ENCODE measurements around the gene IGF2R.
"Not testable (repeated sequence)": the region's sequence is repeated elsewhere in the genome, so short reads cannot be mapped to it uniquely, and the experiment has no call there.

The IGF2R gene

DNA sequence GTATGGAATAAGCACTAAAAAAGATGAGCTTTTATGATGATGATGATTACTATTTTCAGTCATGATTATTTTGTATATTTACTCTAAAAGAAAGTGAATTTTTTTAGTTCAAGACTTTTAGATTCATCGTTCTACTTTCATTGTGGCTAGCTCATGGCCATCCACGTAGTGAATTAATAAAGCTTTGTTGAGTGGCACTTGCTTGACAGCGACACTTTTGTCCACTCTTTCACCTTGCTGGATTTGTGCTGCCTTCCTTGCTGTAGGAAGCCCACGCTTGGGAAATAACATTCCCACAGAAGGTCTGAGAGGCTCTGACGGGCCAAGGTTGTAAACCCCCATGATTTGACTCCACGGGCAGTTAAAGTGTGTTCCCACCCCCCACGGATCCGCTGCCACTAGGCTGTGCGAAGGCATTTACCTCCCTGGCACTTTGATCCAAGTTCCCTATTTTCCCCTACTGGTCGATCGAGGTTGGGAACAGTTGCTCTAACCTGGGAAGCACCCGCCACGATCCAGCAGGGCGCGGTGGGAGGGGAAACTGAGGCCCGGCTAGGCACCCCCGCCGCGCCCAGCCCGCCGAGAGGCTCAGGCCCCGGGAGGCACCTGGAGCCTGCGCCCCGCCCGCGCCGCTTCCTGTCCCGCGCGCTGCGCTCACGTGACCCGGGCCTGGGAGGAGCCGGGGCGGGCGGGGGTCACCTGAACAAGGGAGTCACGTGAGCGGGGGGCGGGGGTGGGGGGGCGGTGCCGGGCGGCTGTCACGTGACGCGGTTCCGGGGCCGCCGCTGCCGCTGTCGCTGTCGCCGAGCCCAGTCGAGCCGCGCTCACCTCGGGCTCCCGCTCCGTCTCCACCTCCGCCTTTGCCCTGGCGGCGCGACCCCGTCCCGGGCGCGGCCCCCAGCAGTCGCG, at the start of gene IGF2R:
Gene IGF2R (plus strand): TSS at position 788 of the 909 bp plus-strand sequence. CDS start 165 bp downstream, outside the sequence.
- peak; percentile 83 to 90 for DNase-seq (ENCODE audit: low read depth in 2 of 2)

- DNase-seq (ENCODE audit: low read depth in 2 of 2) = no peak
These were observed 49.1 kb upstream of the IGF2R start for GRCh38 chr6:159919800-159920199.

- not testable (repeated sequence) for DNase-seq (ENCODE audit: low read depth in 2 of 2)
These were observed 44.7 kb upstream of the IGF2R start for GRCh38 chr6:159924150-159924549.

DNA sequence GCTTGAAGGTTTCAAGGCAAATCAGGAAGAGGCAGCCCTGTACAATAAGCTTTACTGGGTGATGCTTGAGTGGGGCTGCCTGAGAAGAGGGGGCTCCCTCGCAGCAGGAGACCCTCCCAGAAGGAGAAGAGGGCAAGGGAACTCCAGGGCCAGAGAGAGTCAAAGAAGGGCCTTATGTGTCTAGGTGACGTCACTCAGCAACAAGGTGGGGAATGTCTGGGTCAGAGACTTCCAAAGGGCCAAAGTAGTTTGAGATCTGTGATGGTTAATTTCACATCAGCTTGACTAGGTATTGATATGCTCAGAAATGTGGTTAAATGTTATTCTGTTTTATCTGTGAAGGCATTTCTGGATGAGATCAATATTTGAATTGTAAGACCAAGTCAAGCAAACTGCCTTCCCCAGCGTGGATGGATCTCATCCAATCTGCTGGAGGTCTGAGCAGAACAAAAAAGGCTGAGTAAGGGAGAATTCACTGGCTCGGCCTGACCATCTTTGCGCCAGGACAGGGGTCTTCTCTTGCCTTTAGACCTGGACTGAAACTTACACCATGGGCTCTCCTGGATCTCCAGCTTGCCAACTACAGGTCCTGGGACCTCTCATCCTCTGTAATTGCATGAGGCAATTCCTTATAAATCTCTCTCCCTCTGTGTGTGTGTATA, 42.2 kb upstream of the IGF2R start:
- no peak for DNase-seq (ENCODE audit: low read depth in 2 of 2)

DNA sequence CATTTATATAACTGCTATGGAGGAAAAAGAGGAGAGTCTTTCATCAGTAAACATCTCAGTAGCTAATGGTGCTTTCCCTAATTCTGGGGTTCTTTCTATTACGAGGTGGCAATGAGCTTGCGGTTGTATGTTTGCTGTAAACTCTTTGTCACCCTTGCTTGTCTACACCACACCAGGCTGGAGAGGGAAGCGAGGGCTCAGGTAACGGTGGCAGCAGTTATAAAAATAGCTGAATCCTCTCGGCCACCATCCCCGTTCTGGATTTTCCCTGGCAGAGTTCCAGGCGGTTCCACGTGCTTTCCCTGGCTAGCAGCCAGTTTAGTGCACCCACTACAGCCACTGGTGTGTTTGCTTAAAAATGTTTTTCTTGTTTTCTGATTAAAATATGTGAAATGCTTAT, 39.1 kb upstream of the IGF2R start:
- DNase-seq (ENCODE audit: low read depth in 2 of 2) = peak in 1 of 2 donors; percentile 4

DNA sequence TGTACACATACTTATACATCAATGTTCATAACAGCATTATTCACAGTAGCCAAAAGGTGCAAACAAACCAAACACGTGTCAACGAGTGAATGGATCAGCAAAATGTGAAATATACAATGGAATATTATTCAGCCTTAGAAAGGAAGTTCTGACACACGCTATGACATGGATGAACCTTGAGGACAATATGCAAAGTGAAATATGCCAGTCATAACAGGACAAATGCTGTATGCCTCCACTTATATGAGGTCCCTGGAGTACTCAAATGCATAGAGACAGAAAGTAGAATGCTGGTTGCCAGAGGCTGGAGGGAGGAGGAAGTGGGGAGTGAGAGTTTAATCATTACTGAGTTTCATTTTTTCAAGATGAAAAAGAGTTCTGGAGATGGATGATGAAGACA, 37.8 kb upstream of the IGF2R start:
- DNase-seq (ENCODE audit: low read depth in 2 of 2) = no peak

- DNase-seq (ENCODE audit: low read depth in 2 of 2) = no peak
These were observed 37.0 kb upstream of the IGF2R start for GRCh38 chr6:159931846-159932245.

DNA sequence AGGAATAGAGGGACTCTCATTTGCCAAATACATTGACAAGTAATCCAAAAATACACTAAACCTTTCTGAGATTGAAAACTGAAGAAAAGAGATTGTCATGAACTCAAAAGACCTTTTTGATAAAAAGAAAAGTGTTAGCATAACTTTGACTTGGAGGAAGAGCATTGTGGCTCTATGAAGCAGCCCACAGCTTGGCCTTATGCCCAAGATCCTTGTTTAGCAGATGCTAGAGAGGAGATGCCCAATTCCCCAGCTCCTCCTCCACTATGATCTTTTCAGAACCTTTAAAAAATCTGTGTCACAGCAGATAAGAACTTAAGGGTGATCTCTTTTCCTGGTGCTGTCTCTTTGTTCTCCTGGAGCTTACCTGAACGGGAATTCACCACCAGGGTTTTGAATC, 35.8 kb upstream of the IGF2R start:
- no peak for DNase-seq (ENCODE audit: low read depth in 2 of 2)

DNA sequence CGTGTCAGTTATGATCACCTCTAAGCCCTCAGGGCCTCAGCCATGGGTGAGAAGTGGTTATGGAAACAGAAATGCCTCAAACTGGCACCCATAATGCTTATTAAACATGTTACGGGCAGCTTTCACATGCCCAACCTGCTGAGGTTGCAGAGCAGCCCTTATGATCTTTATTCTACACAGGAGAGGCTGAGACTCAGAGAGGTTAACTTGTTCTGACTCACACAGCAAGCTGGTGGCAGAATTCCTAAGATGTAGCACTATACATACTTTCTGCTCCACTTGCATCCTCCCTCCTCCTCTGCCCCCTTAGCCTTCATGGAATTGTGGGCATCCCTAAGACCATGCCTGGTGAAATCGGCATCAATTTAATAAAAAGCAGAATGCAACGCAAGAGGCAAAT, 34.7 kb upstream of the IGF2R start:
- no peak for DNase-seq (ENCODE audit: low read depth in 2 of 2)

GRCh38 chr6:159935065-159935464, 33.8 kb upstream of the IGF2R start:
- DNase-seq (ENCODE audit: low read depth in 2 of 2) = no peak

DNA sequence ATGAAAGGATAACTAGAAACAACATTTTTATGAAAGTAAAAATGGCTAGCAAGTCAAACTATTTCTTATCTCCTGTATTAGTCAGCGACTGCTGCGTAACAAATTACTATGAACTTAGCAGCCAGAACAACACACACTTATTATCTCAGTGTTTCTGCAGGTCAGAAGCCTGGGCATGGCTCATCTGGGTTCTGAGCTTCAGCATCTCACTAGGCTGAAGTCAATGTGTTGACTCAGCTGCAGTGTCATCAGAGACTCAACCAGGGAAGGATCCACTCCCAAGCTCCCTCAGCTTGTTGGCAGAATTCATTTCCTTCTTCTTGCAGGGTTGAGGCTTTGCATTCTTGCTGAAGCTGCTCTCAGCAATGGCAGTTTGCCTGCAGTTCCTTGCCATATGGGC, 33.2 kb upstream of the IGF2R start:
- DNase-seq (ENCODE audit: low read depth in 2 of 2) = no peak

- no peak for DNase-seq (ENCODE audit: low read depth in 2 of 2)
These were observed 29.3 kb upstream of the IGF2R start for GRCh38 chr6:159939591-159940016.

DNA sequence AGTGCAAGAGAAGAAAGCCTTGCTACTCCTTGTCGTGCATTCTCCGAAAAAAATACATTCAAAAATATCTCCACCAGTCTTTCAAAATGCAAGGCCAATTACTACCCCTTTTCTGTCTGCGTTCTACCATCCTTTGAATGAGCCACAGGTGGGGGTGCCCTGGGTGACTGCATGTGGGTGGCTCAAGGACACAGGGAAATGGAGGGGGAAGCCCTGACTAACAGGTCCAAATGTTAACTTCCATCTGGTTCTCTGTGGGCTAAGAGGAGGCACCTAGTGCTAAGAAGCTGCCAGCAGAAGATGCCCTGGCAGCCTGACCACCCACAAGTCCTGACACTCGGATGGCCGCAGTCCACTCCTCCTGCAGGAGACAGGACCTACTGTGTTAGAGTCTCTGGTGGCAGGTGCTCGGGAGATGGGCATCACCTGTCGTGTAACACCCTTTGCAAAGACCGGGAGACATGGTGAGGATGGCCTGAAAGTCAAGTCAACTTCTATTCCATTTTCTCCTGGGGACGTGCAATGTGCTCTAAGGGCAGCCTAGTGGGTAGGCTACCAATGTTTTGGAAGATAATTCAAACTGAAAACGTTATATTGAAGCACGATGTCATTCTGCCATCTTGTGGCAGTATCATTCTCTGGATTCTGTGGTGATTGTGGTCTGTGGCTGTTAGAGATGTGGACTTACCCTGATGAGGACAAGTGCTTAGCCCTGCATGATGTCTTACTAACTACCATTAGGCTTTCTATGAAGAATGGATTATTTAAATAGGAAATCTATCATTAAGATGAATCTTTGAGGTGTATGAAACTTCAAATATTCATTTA, 27.4 kb upstream of the IGF2R start:
- peak in 1 of 2 donors; percentile 6 for DNase-seq (ENCODE audit: low read depth in 2 of 2)

- no peak for DNase-seq (ENCODE audit: low read depth in 2 of 2)
These were observed 25.7 kb upstream of the IGF2R start for GRCh38 chr6:159943101-159943632.

DNA sequence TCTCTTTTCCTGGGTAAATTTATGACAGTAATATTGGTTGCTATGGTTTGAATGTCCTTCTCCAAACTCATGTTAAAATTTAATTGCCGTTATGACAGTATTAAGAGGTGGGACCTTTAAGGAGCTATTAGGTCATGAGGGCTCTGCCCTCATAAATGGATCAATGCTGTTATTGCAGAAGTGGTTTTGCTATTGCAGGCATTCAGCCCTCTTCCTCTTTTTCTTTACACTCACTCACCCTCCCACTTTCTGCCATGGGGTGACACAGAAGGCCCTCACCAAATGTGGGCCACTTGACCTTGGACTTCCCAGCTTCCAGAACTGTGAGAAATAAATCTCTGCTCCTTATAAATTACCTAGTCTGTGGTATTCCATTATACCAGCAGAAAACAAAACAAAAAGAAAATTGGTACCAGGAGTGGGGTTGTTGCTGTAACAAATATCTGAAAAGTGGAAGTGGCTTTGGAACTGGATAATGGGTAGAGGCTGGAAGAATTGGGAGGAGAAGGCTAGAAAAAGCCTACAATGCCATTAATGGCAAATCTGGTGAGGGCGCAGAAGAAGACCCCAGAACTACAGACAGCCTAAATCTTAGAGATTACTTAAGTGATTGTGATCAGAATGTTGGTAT, 24.8 kb upstream of the IGF2R start:
- DNase-seq (ENCODE audit: low read depth in 2 of 2) = no peak

GRCh38 chr6:159945801-159946392, 23.0 kb upstream of the IGF2R start:
- DNase-seq (ENCODE audit: low read depth in 2 of 2) = no peak

GRCh38 chr6:159946912-159947311, 22.0 kb upstream of the IGF2R start:
- no peak for DNase-seq (ENCODE audit: low read depth in 2 of 2)

DNA sequence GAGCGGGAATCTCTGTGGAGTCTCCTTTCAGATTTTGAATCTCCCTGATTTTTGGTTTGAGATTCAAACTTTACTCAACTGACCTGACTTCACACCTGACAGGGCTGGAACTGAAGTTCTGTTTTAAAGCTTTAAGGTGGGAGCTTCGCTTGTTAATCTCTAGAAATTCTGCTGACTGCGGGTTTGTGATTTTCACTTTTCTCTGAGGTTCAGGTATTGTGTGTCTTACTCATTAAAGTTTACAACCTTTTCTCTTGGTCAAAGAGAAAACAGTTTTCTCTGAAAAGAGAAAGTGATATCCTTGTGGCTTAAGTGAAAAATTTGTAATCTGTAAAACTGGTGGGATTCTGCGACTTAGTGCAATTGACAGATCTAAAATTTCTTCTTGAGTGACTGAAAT, 20.7 kb upstream of the IGF2R start:
- DNase-seq (ENCODE audit: low read depth in 2 of 2) = no peak

GRCh38 chr6:159951772-159952171, 17.1 kb upstream of the IGF2R start:
- no peak for DNase-seq (ENCODE audit: low read depth in 2 of 2)

- DNase-seq (ENCODE audit: low read depth in 2 of 2) = no peak
These were observed 16.4 kb upstream of the IGF2R start for GRCh38 chr6:159952289-159953005.

Data from activated CD8-positive, alpha-beta memory T cell treated with anti-CD3 and anti-CD28 coated beads for 4 hours (primary cell).